ENCODE measurements around the gene NCAPG2.

- TF ChIP-seq EZH2phosphoT487 (IDR thresholded peaks at IDR 0.05; ENCODE audit: borderline replicate concordance, low read depth, low read length): no peak
- TF ChIP-seq, protein P1, sequence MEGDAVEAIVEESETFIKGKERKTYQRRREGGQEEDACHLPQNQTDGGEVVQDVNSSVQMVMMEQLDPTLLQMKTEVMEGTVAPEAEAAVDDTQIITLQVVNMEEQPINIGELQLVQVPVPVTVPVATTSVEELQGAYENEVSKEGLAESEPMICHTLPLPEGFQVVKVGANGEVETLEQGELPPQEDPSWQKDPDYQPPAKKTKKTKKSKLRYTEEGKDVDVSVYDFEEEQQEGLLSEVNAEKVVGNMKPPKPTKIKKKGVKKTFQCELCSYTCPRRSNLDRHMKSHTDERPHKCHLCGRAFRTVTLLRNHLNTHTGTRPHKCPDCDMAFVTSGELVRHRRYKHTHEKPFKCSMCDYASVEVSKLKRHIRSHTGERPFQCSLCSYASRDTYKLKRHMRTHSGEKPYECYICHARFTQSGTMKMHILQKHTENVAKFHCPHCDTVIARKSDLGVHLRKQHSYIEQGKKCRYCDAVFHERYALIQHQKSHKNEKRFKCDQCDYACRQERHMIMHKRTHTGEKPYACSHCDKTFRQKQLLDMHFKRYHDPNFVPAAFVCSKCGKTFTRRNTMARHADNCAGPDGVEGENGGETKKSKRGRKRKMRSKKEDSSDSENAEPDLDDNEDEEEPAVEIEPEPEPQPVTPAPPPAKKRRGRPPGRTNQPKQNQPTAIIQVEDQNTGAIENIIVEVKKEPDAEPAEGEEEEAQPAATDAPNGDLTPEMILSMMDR (conservative IDR thresholded peaks at IDR 0.05; ENCODE audit: low read length): no peak
Observed at GRCh38 chr7:158676906-158677305, 27.7 kb downstream of the NCAPG2 start.
